MM.1S (cell line): Measurements from ENCODE around the gene UFC1.
A peak's percentile ranks its signal among the peaks of the same experiment; 100 is the strongest.

Experiments
- DNase-seq: peaks from one replicate; pipeline ENCODE4 v3.0.0-alpha.2; 2015
- H2AFZ ChIP-seq: fragments of 300-600 bp; sonication (generic); 2 replicates; pipeline ENCODE4 v1.6.0; 2016; ENCODE audit warnings: antibody characterized with exemption, low read length
- H3F3A ChIP-seq: fragments of 300-600 bp; sonication (generic); 2 replicates; pipeline ENCODE4 v1.6.1; 2016; ENCODE audit warnings: mild to moderate bottlenecking, antibody characterized with exemption, low read length, moderate library complexity, mixed read lengths; ENCODE audit not compliant: insufficient read depth
- H3K27ac ChIP-seq: fragments of 300-600 bp; sonication (generic); 2 replicates; pipeline ENCODE4 v1.5.1; 2016; ENCODE audit warnings: mild to moderate bottlenecking, low read length
- H3K27me3 ChIP-seq: fragments of 300-600 bp; sonication (generic); replicated peaks from 2 replicates; pipeline ENCODE4 v1.6.0; 2016; ENCODE audit warnings: low read length; ENCODE audit not compliant: insufficient read depth
- H3K36me3 ChIP-seq: fragments of 300-600 bp; sonication (generic); replicated peaks from 2 replicates; pipeline ENCODE4 v1.6.1; 2016; ENCODE audit warnings: mild to moderate bottlenecking, low read length, mixed read lengths; ENCODE audit not compliant: insufficient read depth
- H3K4me1 ChIP-seq: fragments of 300-600 bp; sonication (generic); 2 replicates; pipeline ENCODE4 v1.6.1; 2016; ENCODE audit warnings: low read length, mixed read lengths
- H3K4me2 ChIP-seq: fragments of 300-600 bp; sonication (generic); 2 replicates; pipeline ENCODE4 v1.6.0; 2016; ENCODE audit warnings: low read depth, low read length
- H3K4me3 ChIP-seq: fragments of 300-600 bp; sonication (generic); 2 replicates; pipeline ENCODE4 v1.5.1; 2016; ENCODE audit warnings: low read length, mixed read lengths
- H3K79me2 ChIP-seq: fragments of 300-600 bp; sonication (generic); 2 replicates; pipeline ENCODE4 v1.6.1; 2016; ENCODE audit warnings: mixed run types, low read length, mixed read lengths
- H3K9ac ChIP-seq: fragments of 300-600 bp; sonication (generic); 2 replicates; pipeline ENCODE4 v1.6.1; 2016; ENCODE audit warnings: low read length, mixed read lengths
- H3K9me2 ChIP-seq: fragments of 300-600 bp; sonication (generic); replicated peaks from 2 replicates; pipeline ENCODE4 v1.6.1; 2016; ENCODE audit warnings: mild to moderate bottlenecking, low read length, mixed read lengths; ENCODE audit not compliant: insufficient read depth
- H3K9me3 ChIP-seq: fragments of 300-600 bp; sonication (generic); replicated peaks from 2 replicates; pipeline ENCODE4 v1.6.1; 2016; ENCODE audit warnings: mild to moderate bottlenecking, low read length, mixed read lengths; ENCODE audit not compliant: insufficient read depth
- H4K20me1 ChIP-seq: fragments of 300-600 bp; sonication (generic); 2 replicates; pipeline ENCODE4 v1.6.1; 2016; ENCODE audit warnings: mild to moderate bottlenecking, low read length, moderate library complexity, mixed read lengths; ENCODE audit not compliant: insufficient read depth
- EZH2 ChIP-seq: fragments of 300-600 bp; sonication (generic); optimal IDR thresholded peaks from 2 replicates; pipeline ENCODE3; 2017; ENCODE audit warnings: low read depth, mild to moderate bottlenecking, antibody characterized with exemption, low read length, mixed read lengths
- EZH2phosphoT487 ChIP-seq: fragments of 300-600 bp; sonication (generic); IDR thresholded peaks from 2 replicates; pipeline ENCODE4 v1.6.1; 2018; ENCODE audit warnings: antibody characterized with exemption, low read length
- TF ChIP-seq, protein P1 (sequence below): fragments of 300-600 bp; sonication (generic); IDR thresholded peaks from 2 replicates; pipeline ENCODE4 v1.5.1; 2016; ENCODE audit warnings: antibody characterized with exemption, low read length, mixed read lengths

The UFC1 gene

GRCh38 chr1:161177936-161178244, 24.1 kb downstream of the UFC1 start:
- Histone ChIP-seq H3K27ac (peak overlapping the region; percentile 91; the same call in 1 of the 2 replicates), H3K9me3 (no peaks in the 10 kb centered on the region), H3K4me2 (peak overlapping the region; percentile 97), H3K36me3 (peaks cover 19% of the 10 kb centered on the region; the same call in 1 of the 2 replicates), H3K4me3 (peak overlapping the region; percentile 88), H3K27me3 (no peaks in the 10 kb centered on the region), H3K79me2 (peaks cover 45% of the 10 kb centered on the region), H3F3A (peaks cover 38% of the 10 kb centered on the region), H3K4me1 (peaks cover 58% of the 10 kb centered on the region), H4K20me1 (0 out of 2 replicates have a peak, but pooled peaks cover 5% of the 10 kb centered on the region), H3K9me2 (no peaks in the 10 kb centered on the region), H2AFZ (peak overlapping the region; percentile 46), H3K9ac (peak overlapping the region; percentile 87)
- TF ChIP-seq, protein P1, sequence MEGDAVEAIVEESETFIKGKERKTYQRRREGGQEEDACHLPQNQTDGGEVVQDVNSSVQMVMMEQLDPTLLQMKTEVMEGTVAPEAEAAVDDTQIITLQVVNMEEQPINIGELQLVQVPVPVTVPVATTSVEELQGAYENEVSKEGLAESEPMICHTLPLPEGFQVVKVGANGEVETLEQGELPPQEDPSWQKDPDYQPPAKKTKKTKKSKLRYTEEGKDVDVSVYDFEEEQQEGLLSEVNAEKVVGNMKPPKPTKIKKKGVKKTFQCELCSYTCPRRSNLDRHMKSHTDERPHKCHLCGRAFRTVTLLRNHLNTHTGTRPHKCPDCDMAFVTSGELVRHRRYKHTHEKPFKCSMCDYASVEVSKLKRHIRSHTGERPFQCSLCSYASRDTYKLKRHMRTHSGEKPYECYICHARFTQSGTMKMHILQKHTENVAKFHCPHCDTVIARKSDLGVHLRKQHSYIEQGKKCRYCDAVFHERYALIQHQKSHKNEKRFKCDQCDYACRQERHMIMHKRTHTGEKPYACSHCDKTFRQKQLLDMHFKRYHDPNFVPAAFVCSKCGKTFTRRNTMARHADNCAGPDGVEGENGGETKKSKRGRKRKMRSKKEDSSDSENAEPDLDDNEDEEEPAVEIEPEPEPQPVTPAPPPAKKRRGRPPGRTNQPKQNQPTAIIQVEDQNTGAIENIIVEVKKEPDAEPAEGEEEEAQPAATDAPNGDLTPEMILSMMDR = no peak
- TF ChIP-seq EZH2phosphoT487 = no peak
- TF ChIP-seq EZH2 = no peak
- no peak for DNase-seq

DNA sequence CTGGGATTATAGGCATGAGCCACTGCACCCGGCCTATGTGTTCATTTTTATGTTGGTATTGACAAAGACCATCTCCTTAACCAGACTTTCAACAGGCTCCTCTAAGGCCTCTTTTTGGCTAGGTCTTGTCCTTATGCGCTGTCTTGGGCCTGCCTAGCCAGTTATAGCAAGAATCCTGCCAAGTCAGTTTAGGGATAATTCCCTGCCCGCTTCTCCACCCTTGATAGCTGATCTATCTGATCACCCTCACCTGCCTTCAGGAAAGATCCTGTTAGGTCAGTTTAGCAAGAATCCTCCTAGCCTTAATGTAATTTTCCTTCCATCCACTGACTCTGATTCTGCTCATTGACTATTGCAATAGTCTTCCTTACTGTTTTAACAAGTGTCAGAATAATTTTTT, 25.9 kb downstream of the UFC1 start:
- Histone ChIP-seq H3K27me3 (no peaks in the 10 kb centered on the region), H3K4me3 (no peak overlapping the region)
- no peak for DNase-seq

GRCh38 chr1:161180639-161181038, 26.9 kb downstream of the UFC1 start:
- Histone ChIP-seq H3F3A (peaks cover 49% of the 10 kb centered on the region), H3K4me2 (no peak overlapping the region), H3K4me1 (peaks cover 52% of the 10 kb centered on the region), H2AFZ (no peak overlapping the region), H3K27ac (no peak overlapping the region), H3K79me2 (peaks cover 18% of the 10 kb centered on the region), H3K9ac (no peak overlapping the region), H3K4me3 (no peak overlapping the region), H3K27me3 (no peaks in the 10 kb centered on the region), H3K9me3 (no peaks in the 10 kb centered on the region), H3K9me2 (no peaks in the 10 kb centered on the region), H3K36me3 (no peaks in the 10 kb centered on the region), H4K20me1 (no peaks in the 10 kb centered on the region)
- TF ChIP-seq, protein P1 = peak; percentile 66
- no peak for TF ChIP-seq EZH2phosphoT487
- peak; percentile 36 for DNase-seq

More for the DNA sequence above, 25.9 kb downstream of the UFC1 start:
- Histone ChIP-seq H3K4me1 (peaks cover 59% of the 10 kb centered on the region), H4K20me1 (no peaks in the 10 kb centered on the region), H2AFZ (no peak overlapping the region), H3K9ac (no peak overlapping the region), H3K36me3 (peaks cover 6% of the 10 kb centered on the region; the same call in 1 of the 2 replicates), H3K9me3 (no peaks in the 10 kb centered on the region), H3F3A (peaks cover 48% of the 10 kb centered on the region), H3K4me2 (no peak overlapping the region), H3K79me2 (peaks cover 27% of the 10 kb centered on the region), H3K9me2 (no peaks in the 10 kb centered on the region), H3K27ac (no peak overlapping the region)
- TF ChIP-seq, protein P1 = no peak
- TF ChIP-seq EZH2phosphoT487 = no peak
- TF ChIP-seq EZH2 = no peak
